ENCODE results near the gene OSGEPL1. TPM values are rescaled to one million over a fixed set of nuclear protein-coding genes. Genes with fewer than 3 reads are reported as not detected.
"Not testable (repeated sequence)": the region's sequence is repeated elsewhere in the genome, so short reads cannot be mapped to it uniquely, and the experiment has no call there.

OSGEPL1 gene
- total RNA-seq, 8 experiments from 2014 or later, result 9.1 to 20.7 (median 17.8) TPM

DNA sequence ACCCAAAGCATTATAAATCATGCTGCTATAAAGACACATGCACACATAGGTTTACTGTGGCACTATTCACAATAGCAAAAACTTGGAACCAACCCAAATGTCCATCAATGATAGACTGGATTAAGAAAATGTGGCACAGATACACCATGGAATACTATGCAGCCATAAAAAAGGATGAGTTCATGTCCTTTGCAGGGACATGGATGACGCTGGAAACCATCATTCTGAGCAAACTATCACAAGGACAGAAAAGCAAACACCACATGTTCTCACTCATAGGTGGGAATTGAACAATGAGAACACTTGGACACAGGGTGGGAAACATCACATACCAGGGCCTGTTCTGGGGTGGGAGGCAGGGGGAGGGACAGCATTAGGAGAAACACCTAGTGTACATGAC lies 45.0 kb downstream of the OSGEPL1 start:
- H3K4me3 ChIP-seq; H3K4me1 ChIP-seq (replicated peaks in 1 of 2); ATAC-seq (replicated peaks in 6 of 8); in situ Hi-C loops (cut with MboI; ENCODE audit: low pct_unique_long_range_greater_than_20kb in 2 of 9, low sequenced_read_pairs in 9 of 9, unreplicated experiment in 9 of 9); H3K27ac ChIP-seq: not testable (repeated sequence)
- 38 to 83% methylated on average over 1 of the region's 1 CpG; no CpG with 5 or more reads in 8 of the 10 experiments for WGBS, 10 experiments

DNA sequence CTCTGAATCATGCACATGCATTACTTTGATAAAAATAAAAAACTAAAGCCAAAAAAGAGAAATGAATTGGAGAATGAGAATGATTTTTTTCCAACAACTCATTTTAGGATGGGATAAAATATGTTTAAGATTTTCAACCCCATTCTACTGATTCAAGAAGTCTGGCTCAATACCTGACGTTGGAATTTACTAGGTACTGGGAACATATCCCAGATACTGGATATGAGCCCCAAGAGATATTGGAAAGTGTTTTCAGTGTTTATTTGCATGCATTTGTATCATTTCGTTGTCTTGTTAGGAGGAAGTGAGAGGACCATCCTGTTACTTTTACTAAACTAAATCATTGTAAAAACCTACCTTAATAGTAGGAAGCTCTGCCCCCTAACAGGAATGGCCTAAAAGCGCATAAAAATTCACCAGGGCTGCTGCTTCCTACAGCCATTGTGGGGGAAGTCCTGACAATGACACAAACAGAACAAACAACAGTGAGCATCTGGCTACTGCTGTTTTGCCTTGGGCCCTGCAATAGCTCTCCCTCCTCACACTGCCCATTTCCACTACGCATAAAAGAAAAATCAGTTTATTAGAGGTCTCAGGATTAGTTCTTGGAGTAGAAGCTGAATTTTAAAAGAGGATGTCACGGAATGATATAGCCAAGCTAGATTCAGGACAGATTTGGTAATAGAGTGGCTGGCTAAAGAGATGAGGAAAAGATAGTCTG lies 52.9 kb downstream of the OSGEPL1 start:
- Histone ChIP-seq H3K27ac (no peak overlapping the region), H3K4me3 (no peak overlapping the region), H3K4me1 (replicated peaks in 1 of 2) (no peaks in the 10 kb centered on the region)
- peak in 1 of 8 experiments; percentile 64 for ATAC-seq (replicated peaks in 6 of 8)
- in situ Hi-C loops (cut with MboI; ENCODE audit: low pct_unique_long_range_greater_than_20kb in 2 of 9, low sequenced_read_pairs in 9 of 9, unreplicated experiment in 9 of 9), result no loop called here
- 52 to 96% (median 81%) methylated on average over 2 to 5 of the region's 5 CpGs for WGBS, 10 experiments

DNA sequence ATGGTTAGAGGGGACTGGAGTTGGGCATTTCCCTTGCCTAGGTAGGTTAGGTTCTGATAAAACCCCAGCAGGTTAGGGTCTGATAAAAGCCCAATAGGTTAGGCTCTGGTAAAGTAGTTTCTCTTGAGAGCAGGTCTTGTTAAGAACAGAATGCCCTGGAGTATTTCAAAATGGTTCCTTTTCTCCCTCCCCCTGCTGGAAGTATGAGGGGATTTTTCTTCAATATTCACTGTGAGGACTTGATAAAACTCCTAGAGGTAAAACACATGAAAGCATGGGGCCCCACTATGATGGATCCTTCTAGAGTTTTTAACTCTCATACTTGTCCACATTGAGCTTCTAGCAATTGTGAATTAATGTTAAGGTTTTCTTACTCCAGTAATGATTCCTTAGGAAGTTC lies 60.5 kb downstream of the OSGEPL1 start:
- H3K4me3 ChIP-seq, result no peak overlapping the region
- H3K27ac ChIP-seq, result no peak overlapping the region
- in situ Hi-C loops (cut with MboI; ENCODE audit: low pct_unique_long_range_greater_than_20kb in 2 of 9, low sequenced_read_pairs in 9 of 9, unreplicated experiment in 9 of 9), result no loop called here
- H3K4me1 ChIP-seq (replicated peaks in 1 of 2), result no peaks in the 10 kb centered on the region
- peak in 1 of 8 experiments; percentile 35 for ATAC-seq (replicated peaks in 6 of 8)

DNA sequence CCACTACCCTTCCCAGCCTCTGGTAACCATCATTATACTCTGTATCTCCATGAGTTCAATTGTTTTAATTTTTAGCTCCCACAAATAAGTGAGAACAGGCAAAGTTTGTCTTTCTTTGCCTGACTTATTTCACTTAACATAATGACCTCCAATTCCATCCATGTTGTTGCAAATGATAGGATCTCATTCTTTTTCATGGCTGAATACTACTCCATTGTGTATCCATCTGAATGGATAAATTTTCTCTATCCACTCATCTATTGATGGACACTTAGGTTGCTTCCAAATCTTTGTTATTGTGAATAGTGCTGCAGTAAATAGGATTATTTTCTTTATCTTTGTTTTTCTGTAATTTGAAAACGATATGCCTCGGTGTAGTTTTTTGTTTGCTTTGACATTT lies 61.9 kb downstream of the OSGEPL1 start:
- ATAC-seq (replicated peaks in 6 of 8), result no peak
- Histone ChIP-seq H3K4me3 (no peak overlapping the region), H3K4me1 (replicated peaks in 1 of 2) (no peaks in the 10 kb centered on the region), H3K27ac (no peak overlapping the region)
- in situ Hi-C loops (cut with MboI; ENCODE audit: low pct_unique_long_range_greater_than_20kb in 2 of 9, low sequenced_read_pairs in 9 of 9, unreplicated experiment in 9 of 9), result no loop called here
- WGBS, 10 experiments, result 20 to 50% (median 50%) methylated on average over 2 of the region's 2 CpGs; no CpG with 5 or more reads in 1 of the 10 experiments

DNA sequence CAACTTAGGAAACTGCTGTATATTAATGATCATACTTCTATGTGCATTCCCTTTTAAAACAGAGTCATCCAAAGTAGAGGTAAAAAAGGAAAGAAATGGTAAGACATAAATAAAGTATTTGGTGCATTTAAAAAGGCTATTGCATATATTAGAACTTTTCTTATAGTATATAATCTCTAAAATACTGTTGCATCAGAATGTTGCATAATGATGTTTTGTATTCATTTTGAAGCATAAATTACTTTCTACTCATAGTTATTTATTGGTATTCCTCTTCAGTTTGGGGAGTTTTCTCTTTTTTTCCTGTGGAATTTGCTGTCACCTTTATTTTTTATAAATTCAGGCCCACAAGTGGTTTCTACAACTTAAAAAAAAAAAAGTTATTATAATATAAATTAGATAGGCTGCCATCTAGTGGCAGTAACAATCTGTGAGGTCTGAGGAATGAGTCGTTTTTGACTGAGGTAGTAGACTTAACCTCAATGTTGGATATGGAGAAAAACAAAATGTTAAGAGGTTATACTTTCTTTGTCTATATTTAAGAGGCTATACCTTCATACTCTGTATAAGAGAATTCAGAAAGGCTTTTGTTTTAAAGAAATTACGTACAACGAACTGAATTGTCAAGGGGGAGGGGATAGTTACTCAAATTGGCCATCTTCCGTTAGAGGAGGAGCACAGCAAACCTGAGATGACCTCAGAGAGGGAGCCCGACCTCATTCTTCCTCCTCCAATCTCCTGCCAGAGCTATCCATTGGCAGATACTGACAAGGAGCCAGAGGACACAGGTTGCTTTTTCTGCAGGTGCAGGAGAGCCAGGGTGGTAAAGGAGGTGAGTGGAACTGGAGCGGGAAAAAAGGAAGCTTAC lies 64.3 kb downstream of the OSGEPL1 start:
- ATAC-seq (replicated peaks in 6 of 8), result peak in 3 of 8 experiments; percentile 25 to 56 (median 39)
- 23 to 80% (median 50%) methylated on average over 2 to 6 of the region's 6 CpGs; no CpG with 5 or more reads in 1 of the 10 experiments for WGBS, 10 experiments
- in situ Hi-C loops (cut with MboI; ENCODE audit: low pct_unique_long_range_greater_than_20kb in 2 of 9, low sequenced_read_pairs in 9 of 9, unreplicated experiment in 9 of 9), result no loop called here
- Histone ChIP-seq H3K27ac (no peak overlapping the region), H3K4me1 (replicated peaks in 1 of 2) (no peaks in the 10 kb centered on the region), H3K4me3 (no peak overlapping the region)

Other genes with a start within 250 kb of the OSGEPL1 start
- 10 to 100 TPM in 1 of 8 experiments, 1 to 10 TPM in 7; 3.1 to 27.6 (median 4.1) TPM for gene SLC40A1, start 182.0 kb downstream of the OSGEPL1 start, total RNA-seq
- 10 to 100 TPM; 36.5 to 63.7 (median 50.0) TPM for gene ASNSD1, start 101.3 kb downstream of the OSGEPL1 start, total RNA-seq
- gene ANKAR, start 88.1 kb downstream of the OSGEPL1 start, total RNA-seq, result 1 to 10 TPM; 2.0 to 7.5 (median 3.7) TPM
- 100 to 1,000 TPM in 1 of 8 experiments, 10 to 100 TPM in 7; 44.2 to 115 (median 72.9) TPM for gene ORMDL1, start 21.5 kb upstream of the OSGEPL1 start, total RNA-seq
- 10 to 100 TPM; 22.6 to 37.4 (median 25.9) TPM for gene PMS1, start 21.7 kb upstream of the OSGEPL1 start, total RNA-seq